Measurements from ENCODE around the gene PLSCR2.
"Not testable (repeated sequence)": the region's sequence is repeated elsewhere in the genome, so short reads cannot be mapped to it uniquely, and the experiment has no call there.

PLSCR2 gene

GRCh38 chr3:146414010-146414409, 55.4 kb downstream of the PLSCR2 start:
- DNase-seq, result no peak

GRCh38 chr3:146412711-146413110, 56.6 kb downstream of the PLSCR2 start:
- not testable (repeated sequence) for DNase-seq

GRCh38 chr3:146407956-146408355, 61.4 kb downstream of the PLSCR2 start:
- DNase-seq, result no peak

- no peak for DNase-seq
Measured at GRCh38 chr3:146404436-146404835, 64.9 kb downstream of the PLSCR2 start.

GRCh38 chr3:146403792-146404191, 65.6 kb downstream of the PLSCR2 start:
- DNase-seq, result no peak

GRCh38 chr3:146396792-146397191, 72.6 kb downstream of the PLSCR2 start:
- no peak for DNase-seq

GRCh38 chr3:146395164-146395563, 74.2 kb downstream of the PLSCR2 start:
- DNase-seq, result no peak

GRCh38 chr3:146390957-146391356, 78.4 kb downstream of the PLSCR2 start:
- no peak for DNase-seq

GRCh38 chr3:146390006-146390772, 79.2 kb downstream of the PLSCR2 start:
- no peak for DNase-seq

- no peak for DNase-seq
Measured at GRCh38 chr3:146387566-146387965, 81.8 kb downstream of the PLSCR2 start.

GRCh38 chr3:146386936-146387335, 82.4 kb downstream of the PLSCR2 start:
- no peak for DNase-seq

- no peak for DNase-seq
Measured at GRCh38 chr3:146384786-146385185, 84.6 kb downstream of the PLSCR2 start.

All from activated gamma-delta T cell treated with Interleukin-2 at 50 U/mL for 16 hours (primary cell).